K562 treated with DMSO at 1 percent for 48 hours (cell line): ENCODE measurements around the gene FOXI1. TPM values are rescaled to one million over a fixed set of nuclear protein-coding genes. Genes with fewer than 3 reads are reported as not detected.

Source experiments
- total RNA-seq: library from RNA; unstranded; fragments of 300-600 nt; gene quantifications from 2 replicates; pipeline ENCODE4 v1.2.3, GENCODE V29; 2022; ENCODE audit warnings: low replicate concordance; ENCODE audit errors: extremely low read depth

Gene FOXI1
- total RNA-seq = not detected in 2 replicates

GRCh38 chr5:170105642-170106611 is at the start of gene FOXI1:
Gene FOXI1, plus strand, starts transcription at chr5:170105897. Its CDS starts 61 bp downstream, at chr5:170105958.

Other genes with a start within 250 kb of the FOXI1 start
- not detected in 2 replicates for gene INSYN2B, start 125.4 kb upstream of the FOXI1 start, total RNA-seq
- not detected in 2 replicates for gene C5orf58, start 127.1 kb downstream of the FOXI1 start, total RNA-seq
- gene LCP2, start 191.9 kb downstream of the FOXI1 start, total RNA-seq = not detected in 2 replicates